ENCODE results near the gene VEZF1.

The VEZF1 gene

DNA sequence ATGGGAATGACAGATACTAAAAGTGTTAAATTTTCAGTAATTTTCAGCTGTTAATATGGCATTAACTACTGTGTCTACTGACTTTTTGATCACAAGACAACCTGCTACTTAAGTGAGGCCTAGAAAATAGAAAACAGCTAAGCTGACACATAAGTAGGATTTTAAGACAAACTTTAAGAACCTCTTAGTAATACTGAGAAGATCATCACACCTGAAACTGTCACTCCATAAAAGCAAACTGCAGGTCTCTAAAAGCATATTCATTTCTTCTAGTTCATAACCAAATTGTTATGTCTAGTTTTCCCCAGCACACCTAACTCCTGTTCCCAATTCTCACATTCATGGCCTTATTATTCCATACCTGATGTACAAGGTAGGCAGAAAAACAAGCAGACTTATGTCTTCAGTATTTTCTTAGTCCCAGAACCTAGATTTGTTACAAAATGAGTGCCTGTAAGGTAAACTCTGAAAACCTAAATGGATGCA is 11.0 kb upstream of the VEZF1 start:
- no peak for DNase-seq

- no peak for DNase-seq
These were observed 9.2 kb upstream of the VEZF1 start for GRCh38 chr17:57997085-57997809.

- peak; percentile 79 for DNase-seq
These were observed 7.3 kb upstream of the VEZF1 start for GRCh38 chr17:57995076-57995956.

- no peak for DNase-seq
These were observed 6.4 kb upstream of the VEZF1 start for GRCh38 chr17:57994436-57994835.

- no peak for DNase-seq
These were observed 5.7 kb upstream of the VEZF1 start for GRCh38 chr17:57993471-57994365.

DNA sequence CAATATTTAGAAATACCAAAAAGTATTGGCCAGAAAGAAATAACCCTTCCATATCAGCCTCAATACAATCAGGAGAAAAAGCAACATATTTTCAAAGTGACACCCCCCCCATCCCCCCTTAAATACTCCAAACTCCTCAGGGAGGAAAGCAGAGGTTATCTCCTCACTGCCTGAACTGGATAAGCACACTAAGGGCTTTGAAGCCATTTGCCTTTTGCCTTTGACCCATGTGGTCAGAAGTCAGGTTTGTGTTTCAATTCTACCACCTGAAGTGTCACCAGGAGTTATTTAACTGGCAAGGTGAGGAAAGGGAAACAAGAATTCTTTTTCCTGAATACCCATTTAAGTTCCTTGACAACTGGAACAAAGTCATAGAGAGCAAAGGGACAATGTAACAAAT is 3.5 kb upstream of the VEZF1 start:
- no peak for DNase-seq

DNA sequence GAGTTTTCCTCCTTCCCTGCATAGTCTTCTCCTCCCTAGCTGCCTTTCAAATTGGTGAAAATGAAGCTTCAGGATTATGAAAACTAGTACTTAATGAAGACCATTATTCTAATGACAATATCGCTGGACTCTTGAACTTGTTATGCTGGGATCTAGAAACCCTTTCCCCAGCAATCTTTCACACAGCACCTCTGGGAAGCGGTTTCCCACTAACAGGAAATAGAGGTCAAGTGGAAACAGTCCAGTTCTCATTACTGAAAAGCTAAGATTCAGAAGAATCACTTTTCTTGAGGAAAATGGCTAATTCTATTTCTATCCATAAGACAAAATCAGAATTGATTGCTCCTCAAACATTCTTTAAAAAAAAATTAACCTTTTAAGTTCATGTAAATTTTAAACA is 2.0 kb upstream of the VEZF1 start:
- no peak for DNase-seq

GRCh38 chr17:57988301-57989250 is 522 bp upstream of the VEZF1 start:
- DNase-seq = peak; percentile 87

- peak; percentile 81 for DNase-seq
These were observed 1.0 kb downstream of the VEZF1 start for GRCh38 chr17:57986841-57987580.

- no peak for DNase-seq
These were observed 2.4 kb downstream of the VEZF1 start for GRCh38 chr17:57985675-57985974.

DNA sequence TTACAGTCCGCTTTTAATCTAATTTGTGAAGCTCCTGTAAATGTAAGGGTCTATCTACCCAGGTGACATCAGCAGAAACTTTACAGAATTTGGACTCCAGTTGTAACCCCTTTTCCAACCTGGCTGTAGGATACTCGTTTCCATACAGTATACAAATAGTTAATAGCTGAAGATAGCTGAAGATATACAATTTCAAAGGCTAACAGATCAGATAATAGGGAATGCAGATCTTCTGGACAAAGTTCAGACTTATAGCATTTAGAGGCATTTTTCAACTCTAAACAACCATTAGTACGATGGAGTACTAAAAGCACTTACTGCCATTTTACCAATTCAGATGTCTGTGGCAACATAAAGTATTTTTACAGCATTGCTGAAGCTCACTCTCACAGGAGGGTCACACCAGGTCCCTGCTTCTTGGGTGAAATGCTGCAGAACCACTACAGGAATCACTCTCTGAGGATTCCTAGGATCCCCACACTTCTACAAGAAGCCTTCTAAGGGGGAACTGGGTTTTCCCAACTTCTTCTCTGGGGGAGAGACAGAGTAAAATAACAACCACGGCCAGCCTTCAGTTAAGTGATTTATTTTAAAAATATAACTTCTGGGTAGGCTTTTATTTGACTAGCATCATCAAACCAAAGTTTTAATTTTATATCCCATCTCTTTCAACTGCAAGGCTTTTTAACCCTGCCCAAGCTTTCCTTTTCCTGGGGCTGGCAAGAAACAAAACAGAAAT is 2.9 kb downstream of the VEZF1 start:
- DNase-seq = no peak

- no peak for DNase-seq
These were observed 3.7 kb downstream of the VEZF1 start for GRCh38 chr17:57984261-57984890.

GRCh38 chr17:57983446-57983845 is 4.6 kb downstream of the VEZF1 start:
- DNase-seq = no peak

DNA sequence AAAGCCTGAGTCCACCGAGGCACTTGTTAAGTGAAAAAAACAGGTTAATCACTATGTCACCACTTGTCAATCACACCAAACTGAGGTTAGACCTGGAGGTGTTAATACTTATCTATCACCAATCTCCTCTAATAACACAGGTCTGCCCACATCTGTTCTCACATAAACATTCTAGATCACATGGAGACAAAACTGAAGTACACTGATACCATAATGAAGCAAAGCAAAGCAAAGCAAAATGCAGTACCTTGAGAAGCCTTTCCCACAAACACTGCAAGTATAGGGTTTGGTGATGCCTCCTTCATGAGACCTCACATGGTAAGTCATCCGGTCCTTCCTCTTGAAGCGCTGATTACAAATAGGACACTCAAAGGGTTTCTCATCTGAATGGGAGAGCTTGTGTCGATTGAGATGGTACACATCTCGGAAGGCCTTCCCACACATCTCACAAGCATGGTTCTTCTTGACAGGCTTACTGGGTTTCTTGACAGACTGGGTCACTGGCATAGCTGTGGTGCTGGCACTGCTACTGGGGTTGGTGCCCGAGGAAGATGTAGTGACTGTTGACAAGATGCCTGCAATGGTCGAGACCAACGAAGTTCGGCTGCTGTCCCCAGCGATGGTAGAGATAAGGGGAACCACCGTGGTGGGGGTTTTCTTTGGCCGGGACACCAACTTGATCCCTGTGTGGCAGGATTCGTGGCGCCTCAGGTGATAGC is 5.4 kb downstream of the VEZF1 start:
- no peak for DNase-seq

DNA sequence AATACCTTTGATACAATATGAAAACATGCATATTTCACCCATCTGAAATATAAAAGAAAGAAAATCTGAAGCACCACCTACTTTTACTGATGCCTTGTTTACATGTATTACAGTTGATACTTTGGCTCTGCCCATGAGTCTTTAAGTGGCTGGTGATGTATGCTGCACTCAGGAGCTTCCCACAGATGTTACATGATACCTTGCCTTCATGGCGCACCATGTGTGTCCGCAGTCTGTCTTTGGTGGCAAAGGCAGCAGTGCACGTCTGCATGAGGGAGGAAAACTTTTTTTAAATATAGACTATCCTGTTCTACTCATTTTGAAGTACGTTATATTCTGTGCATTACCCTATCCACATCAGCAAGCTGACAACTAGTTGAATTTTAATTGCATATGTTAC is 7.5 kb downstream of the VEZF1 start:
- no peak for DNase-seq

DNA sequence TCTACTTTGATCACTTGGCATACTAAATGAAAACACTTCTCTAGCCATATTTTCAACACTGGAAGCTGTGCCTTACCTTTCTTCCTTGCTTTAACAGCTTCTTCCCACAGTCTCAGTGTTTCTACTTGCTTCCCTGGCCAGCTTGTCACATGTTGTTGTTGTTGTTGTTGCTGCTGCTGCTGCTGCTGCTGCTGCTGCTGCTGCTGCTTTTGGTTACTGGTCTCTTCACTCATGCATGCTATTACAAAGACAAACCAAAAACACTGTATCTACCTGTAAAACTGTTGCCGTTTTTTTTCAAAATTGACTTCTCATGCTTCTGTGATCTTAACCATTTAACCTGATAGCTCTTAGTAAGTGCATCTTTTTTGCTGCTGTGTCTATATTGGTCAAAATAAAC is 9.0 kb downstream of the VEZF1 start:
- DNase-seq = no peak

GRCh38 chr17:57976594-57976993 is 11.5 kb downstream of the VEZF1 start:
- no peak for DNase-seq

DNA sequence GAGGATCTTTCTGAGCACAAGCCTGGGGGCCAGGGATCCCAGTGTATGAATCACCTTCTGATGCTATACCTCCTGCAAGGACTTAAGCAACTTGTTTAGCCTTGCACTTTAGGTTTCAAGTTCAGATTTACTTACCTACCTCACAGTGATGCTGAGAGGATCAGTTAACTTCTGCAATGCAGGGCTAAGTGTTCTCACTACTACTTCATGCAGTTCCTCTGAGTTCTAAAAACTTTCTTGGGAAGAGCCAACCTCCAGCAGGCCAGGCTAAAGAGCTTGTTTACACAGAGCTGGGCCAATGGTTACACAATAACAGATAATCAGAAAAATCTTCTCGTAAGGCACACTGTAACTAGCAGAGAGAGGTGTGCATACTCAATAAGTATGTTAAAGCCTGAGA is 13.0 kb downstream of the VEZF1 start:
- no peak for DNase-seq
